Smooth muscle cell (in vitro differentiated cells): Measurements from ENCODE around the gene BTBD2. TPM values are rescaled to one million over a fixed set of nuclear protein-coding genes. Genes with fewer than 3 reads are reported as not detected.

ENCODE experiments used
- DNase-seq: peaks from one replicate; lab custom pipeline; 2025; ENCODE audit not compliant: unreplicated experiment; lab: John Stamatoyannopoulos, UW
- H2AFZ ChIP-seq: fragments of 200-600 bp; sonication (generic); 2 replicates; pipeline ENCODE4 v1.6.0; 2016; ENCODE audit warnings: antibody characterized with exemption, low read depth, mild to moderate bottlenecking
- H3F3A ChIP-seq: fragments of 200-600 bp; sonication (generic); 2 replicates; pipeline ENCODE4 v1.6.0; 2017; ENCODE audit warnings: antibody characterized with exemption, low read depth
- H3K27ac ChIP-seq: fragments of 200-600 bp; sonication (generic); 2 replicates; pipeline ENCODE4 v1.5.1; 2016; ENCODE audit warnings: low read depth, mild to moderate bottlenecking
- H3K27me3 ChIP-seq: fragments of 200-600 bp; sonication (generic); 2 replicates; pipeline ENCODE4 v1.6.1; 2016; ENCODE audit warnings: low read depth, mild to moderate bottlenecking
- H3K36me3 ChIP-seq: fragments of 200-600 bp; sonication (generic); 2 replicates; pipeline ENCODE4 v1.5.1; 2016; ENCODE audit warnings: low read depth
- H3K4me1 ChIP-seq: fragments of 200-600 bp; sonication (generic); 2 replicates; pipeline ENCODE4 v1.5.1; 2016; ENCODE audit warnings: low read depth
- H3K4me2 ChIP-seq: fragments of 200-600 bp; sonication (generic); 2 replicates; pipeline ENCODE4 v1.6.0; 2016; ENCODE audit warnings: mild to moderate bottlenecking
- H3K4me3 ChIP-seq: fragments of 200-600 bp; sonication (generic); 2 replicates; pipeline ENCODE4 v1.5.1; 2016; ENCODE audit warnings: mild to moderate bottlenecking
- H3K79me2 ChIP-seq: fragments of 200-600 bp; sonication (generic); 2 replicates; pipeline ENCODE4 v1.6.0; 2016; ENCODE audit warnings: low read depth, mild to moderate bottlenecking
- H3K9ac ChIP-seq: fragments of 200-600 bp; sonication (generic); 2 replicates; pipeline ENCODE4 v1.6.0; 2016; ENCODE audit warnings: low read depth
- H3K9me3 ChIP-seq: fragments of 200-600 bp; sonication (generic); replicated peaks from 2 replicates; pipeline ENCODE4 v1.5.1; 2016; ENCODE audit warnings: low read depth
- H4K20me1 ChIP-seq: fragments of 200-600 bp; sonication (generic); 2 replicates; pipeline ENCODE4 v1.6.0; 2016; ENCODE audit warnings: low read depth
- CTCF ChIP-seq: fragments of 200-600 bp; sonication (generic); IDR thresholded peaks from 2 replicates; pipeline ENCODE4 v1.5.1; 2017; ENCODE audit warnings: borderline replicate concordance, mild to moderate bottlenecking, antibody characterized with exemption; ENCODE audit not compliant: insufficient read depth, poor library complexity, severe bottlenecking
- WGBS: methylation state at CpG from one replicate; pipeline ENCODE4 v1.1.7; 2016; ENCODE audit warnings: low lambda C conversion rate; 5-methylcytosine and 5-hydroxymethylcytosine counted together
- polyA plus RNA-seq: library from polyadenylated mRNA; unstranded; fragments of >200 nt; fragmentation: Nextera tagmentation; extraction: Ambion mirVana; gene quantifications from 2 replicates; pipeline ENCODE4 v1.2.1, GENCODE V29; 2016
- total RNA-seq: library from RNA; depleted of rRNA; stranded (reverse); fragments of >200 nt; gene quantifications from 2 replicates; pipeline ENCODE4 v1.2.3, GENCODE V29; 2014

Gene BTBD2
- total and polyA plus RNA-seq, 2 experiments from 2014 or later: 37.8 to 63.2 TPM

GRCh38 chr19:1938071-1938470 lies 77.4 kb downstream of the BTBD2 start:
- Histone ChIP-seq H3K4me2 (no peak overlapping the region), H4K20me1 (peaks cover 11% of the 10 kb centered on the region), H2AFZ (no peak overlapping the region), H3K36me3 (no peaks in the 10 kb centered on the region), H3K27ac (no peak overlapping the region), H3K4me1 (peaks cover 7% of the 10 kb centered on the region), H3K79me2 (peaks cover 11% of the 10 kb centered on the region), H3F3A (peaks cover 18% of the 10 kb centered on the region), H3K27me3 (no peaks in the 10 kb centered on the region), H3K9me3 (no peaks in the 10 kb centered on the region), H3K4me3 (no peak overlapping the region), H3K9ac (no peak overlapping the region)
- WGBS: 46% methylated on average over 7 of the region's 7 CpGs
- no peak for TF ChIP-seq CTCF
- DNase-seq: no peak

GRCh38 chr19:1936916-1937610 lies 78.5 kb downstream of the BTBD2 start:
- Histone ChIP-seq H3K79me2 (peaks cover under 1% of the 10 kb centered on the region), H4K20me1 (peaks cover under 1% of the 10 kb centered on the region), H3K9ac (no peak overlapping the region), H3F3A (peaks cover 15% of the 10 kb centered on the region), H3K4me2 (no peak overlapping the region), H3K27ac (no peak overlapping the region), H3K27me3 (no peaks in the 10 kb centered on the region), H2AFZ (no peak overlapping the region), H3K4me3 (no peak overlapping the region), H3K4me1 (peaks cover 5% of the 10 kb centered on the region), H3K36me3 (no peaks in the 10 kb centered on the region), H3K9me3 (no peaks in the 10 kb centered on the region)
- TF ChIP-seq CTCF: no peak
- DNase-seq: no peak
- WGBS: 97% methylated on average over 24 of the region's 24 CpGs

GRCh38 chr19:1936430-1936829 lies 79.1 kb downstream of the BTBD2 start:
- H4K20me1 ChIP-seq: no peaks in the 10 kb centered on the region
- H3K9ac ChIP-seq: no peak overlapping the region
- no peak overlapping the region for H3K4me2 ChIP-seq
- no peak overlapping the region for H3K27ac ChIP-seq
- TF ChIP-seq CTCF: no peak
- no peaks in the 10 kb centered on the region for H3K27me3 ChIP-seq
- WGBS: 84% methylated on average over 3 of the region's 3 CpGs
- H3K4me3 ChIP-seq: no peak overlapping the region
- peaks cover 5% of the 10 kb centered on the region for H3K4me1 ChIP-seq
- H3K36me3 ChIP-seq: no peaks in the 10 kb centered on the region
- H3F3A ChIP-seq: peaks cover 15% of the 10 kb centered on the region
- H2AFZ ChIP-seq: no peak overlapping the region
- H3K9me3 ChIP-seq: no peaks in the 10 kb centered on the region
- no peaks in the 10 kb centered on the region for H3K79me2 ChIP-seq
- no peak for DNase-seq

DNA sequence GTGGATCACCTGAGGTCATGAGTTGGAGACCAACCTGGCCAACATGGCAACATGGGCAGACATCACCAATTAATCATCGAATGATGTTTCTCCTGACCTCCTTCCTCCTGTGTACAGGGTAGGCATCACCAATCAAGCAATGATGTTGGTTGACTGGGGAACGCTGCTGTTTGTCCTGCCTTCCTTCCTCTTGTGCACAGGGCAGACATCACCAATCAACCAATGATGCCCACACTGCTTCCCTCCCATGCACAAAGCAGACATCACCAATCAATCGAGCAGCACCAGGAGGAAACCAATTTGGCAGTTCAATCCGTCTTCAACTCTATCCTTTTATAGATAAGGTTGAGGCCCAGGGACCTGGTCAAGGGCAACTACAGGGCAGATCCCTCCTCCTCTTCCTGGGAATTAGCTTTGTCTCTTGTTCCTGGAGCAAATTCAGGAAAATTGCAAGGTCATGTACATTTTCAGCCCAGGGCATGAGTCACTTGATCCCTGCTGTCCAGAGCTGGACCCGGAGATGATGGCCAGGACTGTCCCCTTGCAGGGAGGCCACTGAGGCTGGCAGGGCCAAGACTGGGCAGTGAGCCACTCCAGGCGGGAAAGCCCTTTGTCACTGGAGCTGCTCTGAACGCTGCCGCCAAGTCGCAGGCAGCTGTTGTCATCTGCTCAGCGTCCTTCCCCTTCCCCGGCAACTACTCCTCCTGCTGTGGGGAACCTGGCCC lies 79.9 kb downstream of the BTBD2 start:
- no peaks in the 10 kb centered on the region for H3K36me3 ChIP-seq
- TF ChIP-seq CTCF: no peak
- H4K20me1 ChIP-seq: no peaks in the 10 kb centered on the region
- H3K27me3 ChIP-seq: no peaks in the 10 kb centered on the region
- H3K27ac ChIP-seq: no peak overlapping the region
- H3K4me1 ChIP-seq: peaks cover 5% of the 10 kb centered on the region
- H3K4me3 ChIP-seq: no peak overlapping the region
- H3K79me2 ChIP-seq: no peaks in the 10 kb centered on the region
- WGBS: 75% methylated on average over 11 of the region's 11 CpGs
- H2AFZ ChIP-seq: no peak overlapping the region
- H3K9me3 ChIP-seq: no peaks in the 10 kb centered on the region
- no peak overlapping the region for H3K9ac ChIP-seq
- peaks cover 15% of the 10 kb centered on the region for H3F3A ChIP-seq
- H3K4me2 ChIP-seq: no peak overlapping the region
- no peak for DNase-seq
